Thyroid gland (tissue), 4 donors: ENCODE measurements around the gene DLGAP4. TPM values are rescaled to one million over a fixed set of nuclear protein-coding genes. Genes with fewer than 3 reads are reported as not detected.
A peak's percentile ranks its signal among the peaks of the same experiment; 100 is the strongest.

Experiments
- DNase-seq, 2 donors: peaks; one replicate each; pipeline ENCODE4 v3.0.0-alpha.2; 2019
- H3K27ac ChIP-seq, 3 donors: fragments of 200-600 bp; sonication (generic); 1 replicate in 2 of 3; 2 replicates in 1 of 3; pipeline ENCODE4 v1.5.1; 2016 to 2019; ENCODE audit warnings: mild to moderate bottlenecking in 1 of 3, moderate library complexity in 1 of 3
- H3K27me3 ChIP-seq: fragments of 200-600 bp; sonication (generic); one replicate; pipeline ENCODE4 v1.5.1; 2019
- H3K36me3 ChIP-seq, 2 donors: fragments of 200-600 bp; sonication (generic); one replicate each; pipeline ENCODE4 v1.5.1; 2016 to 2019
- H3K4me1 ChIP-seq, 2 donors: fragments of 200-600 bp; sonication (generic); one replicate each; pipeline ENCODE4 v1.5.1; 2017 to 2019
- H3K4me3 ChIP-seq, 3 donors: fragments of 200-600 bp; sonication (generic); replicated peaks in 1 of 3; 1 replicate in 2 of 3; 2 replicates in 1 of 3; pipeline ENCODE4 v1.5.1; 2016; ENCODE audit warnings: mild to moderate bottlenecking in 1 of 3
- H3K9me3 ChIP-seq: fragments of 200-600 bp; sonication (generic); one replicate; pipeline ENCODE4 v1.5.1; 2017
- CTCF ChIP-seq, 6 experiments: fragments of 200-600 bp in 3 of 6; fragments of 450-650 bp in 3 of 6; sonication (generic) in 3 of 6; IDR thresholded peaks; one replicate each; pipeline ENCODE4 v1.5.1; 2016 to 2019; ENCODE audit warnings: antibody characterized with exemption in 6 of 6, mild to moderate bottlenecking in 2 of 6, inconsistent platforms in 1 of 6, moderate library complexity in 1 of 6
- POLR2A ChIP-seq, 2 donors: fragments of 450-650 bp; IDR thresholded peaks; one replicate each; pipeline ENCODE4 v1.6.1; 2017; ENCODE audit warnings: antibody characterized with exemption in 2 of 2, mild to moderate bottlenecking in 2 of 2, moderate library complexity in 1 of 2
- WGBS, 2 donors: methylation state at CpG; one replicate each; pipeline ENCODE4 v1.1.5; 2017; 5-methylcytosine and 5-hydroxymethylcytosine counted together
- intact Hi-C: fragments of 100-400 bp; cut with DNase I; formaldehyde crosslinking; loops from one replicate; pipeline ENCODE4 v1.15.1; 2023
- total RNA-seq, 4 donors: library from RNA; depleted of rRNA; stranded (reverse); fragments of >200 nt; gene quantifications; one replicate each; pipeline ENCODE4 v1.2.3, GENCODE V29; 2016

The DLGAP4 gene
- total RNA-seq, 4 donors from 2014 or later: 29.3 to 52.4 (median 41.5) TPM

GRCh38 chr20:36408219-36408618, 102.1 kb downstream of the DLGAP4 start:
- Histone ChIP-seq H3K4me3 (no peak overlapping the region), H3K36me3 (no peaks in the 10 kb centered on the region), H3K4me1 (no peaks in the 10 kb centered on the region), H3K27ac (no peak overlapping the region), H3K27me3 (no peaks in the 10 kb centered on the region), H3K9me3 (no peaks in the 10 kb centered on the region)
- intact Hi-C loops: no loop called here
- DNase-seq: peak; percentile 6 to 10
- no peak for TF ChIP-seq CTCF (IDR thresholded peaks at IDR 0.05)
- no peak for TF ChIP-seq POLR2A (IDR thresholded peaks at IDR 0.05)
- WGBS, 2 donors: 8 to 25% methylated on average over 4 to 10 of the region's 10 CpGs

- Histone ChIP-seq H3K27ac (no peak overlapping the region), H3K36me3 (no peaks in the 10 kb centered on the region), H3K27me3 (no peaks in the 10 kb centered on the region), H3K4me3 (no peak overlapping the region), H3K9me3 (no peaks in the 10 kb centered on the region), H3K4me1 (no peaks in the 10 kb centered on the region)
- TF ChIP-seq POLR2A (IDR thresholded peaks at IDR 0.05) (no peak), CTCF (IDR thresholded peaks at IDR 0.05) (no peak)
- DNase-seq: no peak
- 72 to 83% methylated on average over 6 to 7 of the region's 7 CpGs for WGBS, 2 donors
- intact Hi-C loops: no loop called here
Observed at GRCh38 chr20:36411861-36412454, 105.8 kb downstream of the DLGAP4 start.

- 77 to 87% methylated on average over 3 of the region's 3 CpGs for WGBS, 2 donors
- Histone ChIP-seq H3K27ac (no peak overlapping the region), H3K27me3 (no peaks in the 10 kb centered on the region), H3K4me3 (no peak overlapping the region), H3K9me3 (no peaks in the 10 kb centered on the region), H3K36me3 (no peaks in the 10 kb centered on the region), H3K4me1 (no peaks in the 10 kb centered on the region)
- no peak for DNase-seq
- intact Hi-C loops: no loop called here
- no peak for TF ChIP-seq CTCF (IDR thresholded peaks at IDR 0.05)
Observed at GRCh38 chr20:36415475-36416002, 109.4 kb downstream of the DLGAP4 start.

GRCh38 chr20:36418711-36419110, 112.6 kb downstream of the DLGAP4 start:
- 76 to 78% methylated on average over 7 of the region's 7 CpGs for WGBS, 2 donors
- Histone ChIP-seq H3K4me3 (no peak overlapping the region), H3K9me3 (no peaks in the 10 kb centered on the region), H3K36me3 (no peaks in the 10 kb centered on the region), H3K27ac (no peak overlapping the region), H3K27me3 (no peaks in the 10 kb centered on the region), H3K4me1 (no peaks in the 10 kb centered on the region)
- DNase-seq: no peak
- intact Hi-C loops: no loop called here
- no peak for TF ChIP-seq POLR2A (IDR thresholded peaks at IDR 0.05)
- no peak for TF ChIP-seq CTCF (IDR thresholded peaks at IDR 0.05)

DNA sequence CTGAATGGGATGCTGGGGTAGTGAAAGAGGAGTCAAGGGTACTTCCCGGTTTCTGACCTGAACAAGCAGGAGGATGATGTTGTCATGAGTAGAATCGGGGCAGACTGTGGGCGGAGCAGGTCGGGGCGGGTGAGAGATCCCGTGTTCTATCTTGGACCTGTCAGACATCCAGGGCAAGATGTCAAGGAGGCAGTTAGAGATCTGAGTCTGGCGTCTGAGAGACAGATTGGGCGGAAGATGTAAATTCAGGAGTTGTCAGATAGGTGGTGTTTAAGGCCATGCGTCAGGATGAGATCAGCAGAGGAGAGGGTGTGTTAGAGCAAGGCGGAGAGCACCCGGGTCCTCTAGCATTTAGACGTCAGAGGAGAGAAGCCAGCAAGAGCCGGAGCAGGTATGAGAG, 115.5 kb downstream of the DLGAP4 start:
- 54 to 61% methylated on average over 13 of the region's 13 CpGs for WGBS, 2 donors
- DNase-seq: no peak
- intact Hi-C loops: no loop called here

More for the DNA sequence above, 115.5 kb downstream of the DLGAP4 start:
- Histone ChIP-seq H3K27ac (no peak overlapping the region), H3K9me3 (no peaks in the 10 kb centered on the region), H3K27me3 (no peaks in the 10 kb centered on the region), H3K4me3 (no peak overlapping the region), H3K36me3 (no peaks in the 10 kb centered on the region), H3K4me1 (no peaks in the 10 kb centered on the region)
- TF ChIP-seq POLR2A (IDR thresholded peaks at IDR 0.05) (no peak), CTCF (IDR thresholded peaks at IDR 0.05) (no peak)
